ENCODE results near the gene SAP30BP. TPM values are rescaled to one million over a fixed set of nuclear protein-coding genes. Genes with fewer than 3 reads are reported as not detected.

SAP30BP gene
- total RNA-seq, 2 experiments from 2014 or later: 97.0 to 97.5 TPM

DNA sequence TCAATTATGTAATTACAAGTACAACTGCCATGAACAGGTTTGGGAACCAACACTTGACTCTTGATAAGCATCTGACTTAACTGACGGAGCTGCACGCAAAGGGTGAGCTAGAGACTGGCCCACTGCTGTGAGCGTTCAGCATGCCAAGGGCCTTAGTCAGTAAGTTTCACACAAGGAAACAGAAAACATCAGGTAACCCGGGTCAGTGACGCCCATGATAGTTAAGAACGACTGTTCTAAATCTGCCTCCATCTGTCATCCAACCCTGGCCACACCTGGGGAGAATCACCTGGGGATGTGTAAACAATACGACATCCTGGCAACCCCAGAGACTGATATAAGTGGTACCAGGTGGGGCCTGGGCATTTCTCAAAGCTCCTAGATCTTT is 21.6 kb upstream of the SAP30BP start:
- peaks cover 8% of the 10 kb centered on the region for H3K36me3 Mint-ChIP-seq (ENCODE audit: low read depth)
- H3K4me1 Mint-ChIP-seq: peaks cover 15% of the 10 kb centered on the region
- H3K4me3 Mint-ChIP-seq: no peak overlapping the region
- DNase-seq: no peak
- POLR2A ChIA-PET: no interaction called here
- no peaks in the 10 kb centered on the region for H3K9me3 Mint-ChIP-seq
- CTCF ChIA-PET: interaction anchor here (0.8 to 5.6 kb wide), 9 partner anchors 12 to 108 kb away, joined by 3 to 48 read pairs (median 4); partner anchors contain the start of genes RECQL5 and SMIM5
- H3K27me3 Mint-ChIP-seq: no peaks in the 10 kb centered on the region
- no peak overlapping the region for H3K27ac Mint-ChIP-seq

DNA sequence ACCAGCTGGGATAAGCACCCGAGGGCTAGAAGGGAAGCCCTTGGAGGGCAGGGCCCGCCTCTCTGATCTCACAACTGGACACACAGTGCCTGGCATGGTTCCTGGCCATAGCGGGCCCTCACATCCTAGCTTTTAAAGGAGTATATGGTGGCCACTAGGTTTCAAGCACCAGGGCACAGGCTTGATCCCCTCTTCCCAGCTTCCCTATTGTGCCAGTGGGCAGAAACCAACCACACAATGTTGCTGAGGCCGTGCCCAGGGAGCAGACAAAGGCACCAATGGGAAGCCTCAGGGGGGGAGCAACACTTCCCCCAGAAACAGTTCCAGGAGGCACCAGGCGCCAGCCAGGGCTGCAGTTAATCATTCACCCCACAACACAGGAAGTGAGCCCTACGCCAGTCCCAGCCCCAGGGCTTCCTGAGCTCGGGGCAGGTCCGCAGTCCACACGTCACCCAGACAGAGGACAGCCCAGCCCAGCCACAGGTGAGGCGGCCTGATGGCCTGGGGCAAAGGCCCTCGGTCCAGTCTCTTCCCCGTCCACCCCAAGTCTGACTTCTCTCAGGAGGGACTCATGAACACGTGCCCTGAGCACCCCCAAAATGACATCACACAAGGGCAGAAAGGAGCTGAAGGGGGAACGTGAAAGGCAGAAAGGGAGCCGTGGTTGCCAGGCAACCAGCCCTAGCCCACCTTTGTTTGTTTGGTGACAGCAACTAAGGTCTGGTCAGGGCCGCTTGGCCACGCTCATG is 21.1 kb upstream of the SAP30BP start:
- DNase-seq: no peak
- Mint-ChIP-seq H3K27ac (peak overlapping the region; percentile 80), H3K4me1 (peaks cover 15% of the 10 kb centered on the region), H3K4me3 (no peak overlapping the region), H3K9me3 (no peaks in the 10 kb centered on the region), H3K36me3 (ENCODE audit: low read depth) (peaks cover 12% of the 10 kb centered on the region), H3K27me3 (no peaks in the 10 kb centered on the region)
- ChIA-PET POLR2A (no interaction called here), CTCF (interaction anchor here (0.5 to 5.6 kb wide), 10 partner anchors 12 to 293 kb away, joined by 3 to 48 read pairs (median 4); partner anchors contain the start of genes RECQL5 and SMIM5)

- peaks cover 15% of the 10 kb centered on the region for H3K4me1 Mint-ChIP-seq
- POLR2A ChIA-PET: no interaction called here
- H3K36me3 Mint-ChIP-seq (ENCODE audit: low read depth): peaks cover 13% of the 10 kb centered on the region
- H3K27me3 Mint-ChIP-seq: no peaks in the 10 kb centered on the region
- DNase-seq: no peak
- H3K4me3 Mint-ChIP-seq: no peak overlapping the region
- H3K9me3 Mint-ChIP-seq: no peaks in the 10 kb centered on the region
- CTCF ChIA-PET: interaction anchor here (0.5 to 5.6 kb wide), 8 partner anchors 11 to 292 kb away, joined by 3 to 48 read pairs (median 4); partner anchors contain the start of gene SMIM5
- no peak overlapping the region for H3K27ac Mint-ChIP-seq
Observed at GRCh38 chr17:75646638-75646992, 20.5 kb upstream of the SAP30BP start.

- no peak overlapping the region for H3K4me3 Mint-ChIP-seq
- peaks cover 15% of the 10 kb centered on the region for H3K4me1 Mint-ChIP-seq
- H3K9me3 Mint-ChIP-seq: no peaks in the 10 kb centered on the region
- H3K36me3 Mint-ChIP-seq (ENCODE audit: low read depth): peaks cover 13% of the 10 kb centered on the region
- POLR2A ChIA-PET: no interaction called here
- no peak overlapping the region for H3K27ac Mint-ChIP-seq
- CTCF ChIA-PET: interaction anchor here (0.6 to 5.6 kb wide), 3 partner anchors 11 to 102 kb away, joined by 4 to 48 read pairs (median 11); partner anchors contain the start of gene SMIM5
- no peaks in the 10 kb centered on the region for H3K27me3 Mint-ChIP-seq
- DNase-seq: no peak
Observed at GRCh38 chr17:75647061-75647460, 20.1 kb upstream of the SAP30BP start.

- Mint-ChIP-seq H3K9me3 (no peaks in the 10 kb centered on the region), H3K27ac (no peak overlapping the region), H3K4me3 (no peak overlapping the region), H3K36me3 (ENCODE audit: low read depth) (peaks cover 15% of the 10 kb centered on the region), H3K4me1 (peaks cover 17% of the 10 kb centered on the region), H3K27me3 (no peaks in the 10 kb centered on the region)
- DNase-seq: no peak
- ChIA-PET POLR2A (no interaction called here), CTCF (no interaction called here)
Observed at GRCh38 chr17:75647921-75648320, 19.2 kb upstream of the SAP30BP start.

DNA sequence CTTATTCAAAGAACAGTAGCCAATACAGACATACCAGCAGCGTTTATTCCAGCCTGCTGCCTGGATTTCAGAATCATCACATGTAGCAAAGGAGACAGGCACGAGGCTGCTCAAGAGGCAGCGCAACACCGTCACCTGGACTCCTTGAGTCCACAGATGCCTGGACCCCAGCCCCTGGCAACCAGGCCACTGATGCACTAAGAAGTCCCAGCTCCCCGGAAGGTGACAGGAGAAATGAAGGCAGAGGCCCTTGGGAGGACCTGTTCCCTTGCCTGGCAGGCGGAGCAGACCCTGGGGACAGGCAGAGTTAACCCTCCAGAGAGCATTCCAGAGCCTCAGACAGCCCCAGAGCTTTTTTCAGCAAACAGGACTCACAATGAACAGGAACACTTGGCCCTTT is 17.5 kb upstream of the SAP30BP start:
- Mint-ChIP-seq H3K27ac (no peak overlapping the region), H3K4me1 (peaks cover 26% of the 10 kb centered on the region), H3K36me3 (ENCODE audit: low read depth) (peaks cover 25% of the 10 kb centered on the region), H3K9me3 (no peaks in the 10 kb centered on the region), H3K4me3 (no peak overlapping the region), H3K27me3 (no peaks in the 10 kb centered on the region)
- ChIA-PET POLR2A (interaction anchor here (0.6 kb wide), 1 partner anchor 24 kb away, joined by 3 read pairs; no protein-coding TSS in a partner anchor), CTCF (interaction anchor here (0.6 to 1.1 kb wide), 2 partner anchors 22 to 100 kb away, joined by 3 to 5 read pairs; no protein-coding TSS in a partner anchor)
- no peak for DNase-seq

GRCh38 chr17:75650874-75651273 is 16.3 kb upstream of the SAP30BP start:
- Mint-ChIP-seq H3K27ac (no peak overlapping the region), H3K4me1 (peaks cover 19% of the 10 kb centered on the region), H3K9me3 (no peaks in the 10 kb centered on the region), H3K27me3 (no peaks in the 10 kb centered on the region), H3K4me3 (no peak overlapping the region), H3K36me3 (ENCODE audit: low read depth) (peaks cover 25% of the 10 kb centered on the region)
- CTCF ChIA-PET: interaction anchor here (0.5 to 1.2 kb wide), 3 partner anchors 17 to 27 kb away, joined by 3 to 4 read pairs (median 4); no protein-coding TSS in a partner anchor
- DNase-seq: no peak
- POLR2A ChIA-PET: no interaction called here

DNA sequence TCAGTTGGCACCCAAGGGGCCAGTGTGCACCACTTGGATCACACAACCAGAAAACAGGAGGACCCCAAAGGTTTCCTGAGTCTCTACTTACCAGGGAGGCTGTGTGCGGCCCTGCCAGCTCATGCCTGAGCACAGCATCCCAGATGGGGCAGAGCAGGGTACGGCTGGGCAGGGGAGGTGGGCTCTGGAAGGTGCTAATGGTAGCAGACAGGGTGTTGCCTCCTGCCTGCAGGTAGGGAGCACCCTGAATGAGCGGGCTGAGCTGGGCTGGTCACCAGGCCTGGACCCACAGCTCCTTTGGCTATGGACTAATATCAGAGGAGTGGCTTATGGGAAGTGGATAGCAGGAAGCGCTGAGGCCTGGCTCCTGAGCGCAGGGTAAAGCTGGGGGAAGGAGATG is 14.8 kb upstream of the SAP30BP start:
- H3K27me3 Mint-ChIP-seq: no peaks in the 10 kb centered on the region
- DNase-seq: no peak
- no peak overlapping the region for H3K4me3 Mint-ChIP-seq
- peak overlapping the region; percentile 25 for H3K27ac Mint-ChIP-seq
- peaks cover 28% of the 10 kb centered on the region for H3K36me3 Mint-ChIP-seq (ENCODE audit: low read depth)
- ChIA-PET POLR2A (no interaction called here), CTCF (interaction anchor here (1.0 to 1.8 kb wide), 7 partner anchors 10 to 101 kb away, joined by 3 to 9 read pairs (median 3); partner anchors contain the start of genes RECQL5, SAP30BP and SMIM5)
- peaks cover 11% of the 10 kb centered on the region for H3K4me1 Mint-ChIP-seq
- no peaks in the 10 kb centered on the region for H3K9me3 Mint-ChIP-seq

DNA sequence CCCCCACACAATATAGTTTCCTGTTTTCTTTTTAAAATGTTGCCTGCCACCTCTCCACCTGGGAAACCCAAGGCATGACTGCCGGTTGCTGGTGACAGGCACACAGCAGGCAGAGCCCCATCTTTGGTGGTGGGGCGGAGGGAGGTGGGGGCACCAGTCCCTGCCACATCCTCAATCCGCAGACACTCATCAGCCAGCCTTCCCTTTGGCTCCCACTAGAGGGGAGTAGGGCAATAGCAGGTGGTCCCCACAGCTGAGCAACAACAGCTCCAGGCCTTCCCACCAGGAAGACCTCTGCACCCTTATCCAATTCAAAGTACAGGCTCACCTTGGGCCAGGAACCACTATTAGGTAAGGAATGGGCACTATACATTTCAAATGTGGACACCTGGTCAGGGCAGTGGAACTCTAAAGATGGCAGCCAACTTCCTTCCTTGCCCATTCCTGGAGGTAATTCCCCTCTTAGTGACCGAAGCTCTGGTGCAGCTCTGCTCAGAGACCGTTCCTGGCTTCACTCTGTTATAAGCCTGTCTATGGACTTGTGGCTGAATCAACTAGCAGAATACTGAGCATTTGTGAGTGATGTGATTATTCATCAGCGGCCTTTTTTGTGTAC is 14.1 kb upstream of the SAP30BP start:
- POLR2A ChIA-PET: no interaction called here
- CTCF ChIA-PET: interaction anchor here (0.6 to 1.8 kb wide), 8 partner anchors 8 to 80 kb away, joined by 3 to 9 read pairs (median 3); partner anchors contain the start of genes RECQL5, SAP30BP and SMIM5
- Mint-ChIP-seq H3K27ac (no peak overlapping the region), H3K36me3 (ENCODE audit: low read depth) (peaks cover 27% of the 10 kb centered on the region), H3K9me3 (no peaks in the 10 kb centered on the region), H3K4me1 (peaks cover 11% of the 10 kb centered on the region), H3K27me3 (no peaks in the 10 kb centered on the region), H3K4me3 (no peak overlapping the region)
- peak; percentile 40 for DNase-seq

DNA sequence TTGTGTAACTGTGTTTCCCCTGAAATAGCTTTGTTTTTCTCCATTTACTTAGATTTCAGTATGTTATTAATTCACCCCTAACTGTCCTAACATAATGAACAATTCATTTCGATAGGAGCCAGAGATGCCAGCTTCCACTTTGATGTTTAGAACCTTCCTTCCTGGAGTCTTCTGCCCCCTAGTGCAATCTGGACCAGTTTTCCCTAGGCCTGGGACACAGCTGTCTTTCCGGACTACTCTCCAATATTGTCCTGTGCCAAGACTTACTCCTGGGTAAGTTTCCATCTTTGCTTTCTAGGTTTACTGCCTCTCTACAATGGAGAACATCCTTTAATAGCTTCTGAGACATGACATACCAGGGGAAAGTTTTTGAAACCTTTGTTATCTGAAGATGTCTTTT is 13.0 kb upstream of the SAP30BP start:
- peaks cover 21% of the 10 kb centered on the region for H3K36me3 Mint-ChIP-seq (ENCODE audit: low read depth)
- H3K27ac Mint-ChIP-seq: no peak overlapping the region
- ChIA-PET POLR2A (no interaction called here), CTCF (interaction anchor here (1.4 to 2.2 kb wide), 5 partner anchors 10 to 99 kb away, joined by 3 to 9 read pairs (median 6); partner anchors contain the start of genes RECQL5 and SAP30BP)
- H3K4me1 Mint-ChIP-seq: peaks cover 11% of the 10 kb centered on the region
- H3K4me3 Mint-ChIP-seq: no peak overlapping the region
- DNase-seq: no peak
- H3K9me3 Mint-ChIP-seq: no peaks in the 10 kb centered on the region
- no peaks in the 10 kb centered on the region for H3K27me3 Mint-ChIP-seq

DNA sequence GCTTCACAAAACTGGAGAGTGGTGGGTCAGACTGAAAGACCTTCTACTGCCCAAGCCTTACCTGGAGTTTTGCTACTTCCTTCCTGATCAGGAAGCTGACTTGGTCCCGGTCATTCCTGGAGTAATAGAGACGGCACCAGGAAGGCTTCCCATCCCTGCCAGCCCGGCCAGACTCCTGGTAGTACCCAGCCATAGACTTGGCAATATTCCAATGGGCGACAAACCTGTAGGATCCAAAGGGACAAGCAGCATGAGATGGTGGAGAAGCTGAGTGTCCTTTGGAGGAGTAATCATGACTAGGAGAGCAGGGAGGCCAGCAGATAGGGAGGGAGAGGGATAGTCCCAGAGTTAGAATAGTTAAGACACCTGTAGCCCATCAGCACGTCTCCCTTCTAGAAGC is 8.9 kb upstream of the SAP30BP start:
- ChIA-PET CTCF (interaction anchor here (1.2 to 3.5 kb wide), 5 partner anchors 12 to 91 kb away, joined by 3 to 17 read pairs (median 6); partner anchors contain the start of gene SMIM5), POLR2A (no interaction called here)
- no peak overlapping the region for H3K4me3 Mint-ChIP-seq
- H3K36me3 Mint-ChIP-seq (ENCODE audit: low read depth): peaks cover 11% of the 10 kb centered on the region
- peaks cover 6% of the 10 kb centered on the region for H3K4me1 Mint-ChIP-seq
- H3K27me3 Mint-ChIP-seq: no peaks in the 10 kb centered on the region
- H3K27ac Mint-ChIP-seq: no peak overlapping the region
- no peak for DNase-seq
- H3K9me3 Mint-ChIP-seq: no peaks in the 10 kb centered on the region

GRCh38 chr17:75661531-75661930 is 5.6 kb upstream of the SAP30BP start:
- Mint-ChIP-seq H3K27ac (no peak overlapping the region), H3K4me1 (peaks cover 11% of the 10 kb centered on the region), H3K36me3 (ENCODE audit: low read depth) (peaks cover 7% of the 10 kb centered on the region), H3K27me3 (no peaks in the 10 kb centered on the region), H3K4me3 (no peak overlapping the region), H3K9me3 (no peaks in the 10 kb centered on the region)
- ChIA-PET CTCF (interaction anchor here (1.2 to 1.4 kb wide), 3 partner anchors 8 to 95 kb away, joined by 3 to 4 read pairs (median 3); no protein-coding TSS in a partner anchor), POLR2A (no interaction called here)
- DNase-seq: no peak

DNA sequence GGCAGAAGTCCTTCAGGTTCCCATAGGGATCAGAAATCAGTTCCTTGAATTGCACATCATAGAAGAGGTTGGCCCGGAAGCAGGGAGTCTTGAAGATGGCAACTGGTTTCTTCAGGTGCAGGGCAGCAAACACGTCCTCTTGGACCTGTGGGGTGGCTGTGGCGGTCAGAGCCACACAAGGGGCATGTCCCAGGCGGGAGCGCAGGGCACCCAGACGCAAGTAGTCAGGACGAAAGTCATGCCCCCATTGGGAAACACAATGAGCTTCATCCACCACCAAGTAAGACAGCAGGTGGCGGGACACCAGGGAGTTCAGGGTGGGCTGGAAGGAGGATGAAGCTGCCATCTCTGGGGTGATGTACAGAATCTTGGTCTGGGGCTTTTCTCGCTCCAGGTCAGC is 4.6 kb upstream of the SAP30BP start:
- no peaks in the 10 kb centered on the region for H3K27me3 Mint-ChIP-seq
- POLR2A ChIA-PET: no interaction called here
- H3K4me1 Mint-ChIP-seq: peaks cover 11% of the 10 kb centered on the region
- CTCF ChIA-PET: interaction anchor here (0.6 to 1.1 kb wide), 3 partner anchors 10 to 52 kb away, joined by 3 read pairs; no protein-coding TSS in a partner anchor
- DNase-seq: no peak
- no peak overlapping the region for H3K4me3 Mint-ChIP-seq
- no peaks in the 10 kb centered on the region for H3K9me3 Mint-ChIP-seq
- no peak overlapping the region for H3K27ac Mint-ChIP-seq
- peaks cover 2% of the 10 kb centered on the region for H3K36me3 Mint-ChIP-seq (ENCODE audit: low read depth)

All from activated CD4-positive, alpha-beta T cell treated with anti-CD3 and anti-CD28 coated beads, Interleukin-2, amount 10 ng/mL, durations not matched to agents 7 days and 5 days (primary cell).